HepG2 (cell line): ENCODE data around the gene OSR1. TPM values are rescaled to one million over a fixed set of nuclear protein-coding genes. Genes with fewer than 3 reads are reported as not detected.

Experiments used
- CREB1 ChIP-seq, 2 experiments: fragments of 450-650 bp in 1 of 2; IDR thresholded peaks; 2 replicates each; pipeline ENCODE4 v1.6.1; 2016 to 2017; ENCODE audit warnings: control low read depth in 1 of 2, mild to moderate bottlenecking in 1 of 2, missing compliant biosample characterization in 1 of 2, missing genetic modification characterization in 1 of 2
- DR1 ChIP-seq: sonication (generic); formaldehyde crosslinking; IDR thresholded peaks from 2 replicates; pipeline ENCODE4 v1.8.0; 2021; ENCODE audit warnings: mild to moderate bottlenecking, missing genetic modification reagents, inconsistent platforms
- ETS1 ChIP-seq: sonication (generic); formaldehyde crosslinking; IDR thresholded peaks from 2 replicates; pipeline ENCODE4 v1.4.0; 2020; ENCODE audit warnings: missing genetic modification reagents
- FOXM1 ChIP-seq: sonication (generic); formaldehyde crosslinking; IDR thresholded peaks from 2 replicates; pipeline ENCODE4 v1.5.0; 2020; ENCODE audit warnings: missing genetic modification reagents
- GATA4 ChIP-seq: sonication (generic); IDR thresholded peaks from 2 replicates; pipeline ENCODE4 v1.6.1; 2016; ENCODE audit warnings: antibody characterized with exemption, low read depth, borderline replicate concordance
- HMGA1 ChIP-seq: sonication (generic); formaldehyde crosslinking; conservative IDR thresholded peaks from 2 replicates; pipeline ENCODE4 v1.4.0; 2020; ENCODE audit warnings: missing genetic modification reagents
- HNF4G ChIP-seq, 2 experiments: sonication (generic) in 1 of 2; formaldehyde crosslinking in 1 of 2; IDR thresholded peaks; 2 replicates each; pipeline versions ENCODE4 v1.4.0 to v1.6.1; 2011 to 2020; ENCODE audit warnings: borderline replicate concordance in 2 of 2, low read depth in 2 of 2, mild to moderate bottlenecking in 2 of 2, low read length in 1 of 2, missing genetic modification reagents in 1 of 2, moderate library complexity in 1 of 2
- ISX ChIP-seq: sonication (generic); formaldehyde crosslinking; conservative IDR thresholded peaks from 2 replicates; pipeline ENCODE4 v1.5.0; 2020; ENCODE audit warnings: missing genetic modification reagents
- KDM4B ChIP-seq: sonication (generic); formaldehyde crosslinking; IDR thresholded peaks from 2 replicates; pipeline ENCODE4 v1.4.0; 2020; ENCODE audit warnings: missing genetic modification reagents
- KLF15 ChIP-seq: sonication (generic); formaldehyde crosslinking; IDR thresholded peaks from 2 replicates; pipeline ENCODE4 v1.8.1; 2023; ENCODE audit warnings: borderline replicate concordance, mild to moderate bottlenecking, inconsistent platforms, missing genetic modification reagents, mixed read lengths
- KMT2A ChIP-seq: sonication (generic); formaldehyde crosslinking; IDR thresholded peaks from 2 replicates; pipeline ENCODE4 v1.4.0; 2020; ENCODE audit warnings: missing genetic modification reagents
- NFE2L2 ChIP-seq: fragments of 150-350 bp; IDR thresholded peaks from 2 replicates; pipeline ENCODE4 v1.6.1; 2014; ENCODE audit warnings: low read length
- RBM22 ChIP-seq: fragments of 200-400 bp; formaldehyde crosslinking; optimal IDR thresholded peaks from 2 replicates; pipeline ENCODE3; 2017; ENCODE audit warnings: mild to moderate bottlenecking, low read length, moderate library complexity
- RFX5 ChIP-seq: IDR thresholded peaks from 2 replicates; pipeline ENCODE4 v1.6.1; 2011; ENCODE audit warnings: low read depth, low read length, improper control_type of control experiment
- SOX13 ChIP-seq, 3 experiments: fragments of 450-650 bp in 1 of 3; sonication (generic) in 1 of 3; formaldehyde crosslinking in 1 of 3; IDR thresholded peaks in 2 of 3; conservative IDR thresholded peaks in 1 of 3; 2 replicates each; pipeline versions ENCODE4 v1.5.0 to v1.6.1; 2016 to 2020; ENCODE audit warnings: antibody characterized with exemption in 1 of 3, mild to moderate bottlenecking in 1 of 3, missing compliant biosample characterization in 1 of 3, missing genetic modification reagents in 1 of 3, moderate library complexity in 1 of 3
- TFAP4 ChIP-seq: sonication (generic); IDR thresholded peaks from 2 replicates; pipeline ENCODE4 v1.6.1; 2016; ENCODE audit warnings: low read depth, borderline replicate concordance
- TOPORS ChIP-seq: sonication (generic); formaldehyde crosslinking; IDR thresholded peaks from 2 replicates; pipeline ENCODE4 v1.8.0; 2023; ENCODE audit warnings: mild to moderate bottlenecking, missing genetic modification reagents
- ZBTB7B ChIP-seq: sonication (generic); formaldehyde crosslinking; IDR thresholded peaks from 2 replicates; pipeline ENCODE4 v1.4.0; 2020; ENCODE audit warnings: missing genetic modification reagents
- ZC3H13 ChIP-seq: sonication (generic); formaldehyde crosslinking; IDR thresholded peaks from 2 replicates; pipeline ENCODE4 v1.8.1; 2023; ENCODE audit warnings: mild to moderate bottlenecking, missing genetic modification reagents, moderate library complexity
- ZFP37 ChIP-seq: sonication (generic); formaldehyde crosslinking; IDR thresholded peaks from 2 replicates; pipeline ENCODE4 v1.4.0; 2020; ENCODE audit warnings: missing genetic modification reagents, borderline replicate concordance
- ZNF644 ChIP-seq: IDR thresholded peaks from 2 replicates; pipeline ENCODE4 v1.6.1; 2016; ENCODE audit warnings: low read depth
- ZNF660 ChIP-seq: sonication (generic); formaldehyde crosslinking; IDR thresholded peaks from 2 replicates; pipeline ENCODE4 v1.5.1; 2020; ENCODE audit warnings: mild to moderate bottlenecking, low read depth, missing genetic modification reagents, borderline replicate concordance
- ZSCAN9 ChIP-seq: IDR thresholded peaks from 2 replicates; pipeline ENCODE4 v1.6.1; 2016; ENCODE audit warnings: borderline replicate concordance
- polyA plus RNA-seq, 8 experiments: library from polyadenylated mRNA; depleted of rRNA in 3 of 8; stranded (reverse) in 7 of 8; unstranded in 1 of 8; fragments of >200 nt; fragmentation: Illumina TruSeq in 4 of 8; extraction: Trizol in 4 of 8; gene quantifications; 2 replicates each; pipeline versions ENCODE4 v1.2.1 to v1.2.3, GENCODE V29; 2011 to 2016; ENCODE audit warnings: low read depth in 4 of 8, missing spikeins in 1 of 8, mixed read lengths in 1 of 8; ENCODE audit not compliant: insufficient read depth in 1 of 8
- total RNA-seq, 5 experiments: library from RNA; depleted of rRNA; stranded (reverse); fragments of >200 nt; fragmentation: Illumina TruSeq; extraction: Trizol; gene quantifications; 2 replicates each; pipeline ENCODE4 v1.2.3, GENCODE V29; 2016; ENCODE audit warnings: low read depth in 1 of 5

The OSR1 gene
- total and polyA plus RNA-seq, 2 of the 13 experiments (the other 11 are each of a cell fraction or from before 2014, with no cell fraction given) = 0.63 to 1.1 TPM

GRCh38 chr2:19347619-19348562, 10.5 kb downstream of the OSR1 start (continued):
- TF ChIP-seq CREB1 (IDR thresholded peaks at IDR 0.05) = peak; percentile 100
- TF ChIP-seq CREB1 (CRISPR knock-in tag; IDR thresholded peaks at IDR 0.05) = peak; percentile 99
- peak; percentile 41; the same call in 1 of the 2 replicates for TF ChIP-seq KLF15 (CRISPR knock-in tag)
- no peak for TF ChIP-seq ZNF644 (CRISPR knock-in tag)
- TF ChIP-seq RFX5 = peak; percentile 83; the same call in 1 of the 2 replicates
- TF ChIP-seq FOXM1 (CRISPR knock-in tag) = 0 out of 2 replicates have a peak, but pooled peaks have one; percentile 20
- TF ChIP-seq RBM22 = no peak
- TF ChIP-seq HNF4G (IDR thresholded peaks at IDR 0.05; ENCODE audit: borderline replicate concordance, low read depth, low read length) = peak; percentile 13; the same call in 1 of the 2 replicates
- TF ChIP-seq HNF4G (CRISPR knock-in tag; IDR thresholded peaks at IDR 0.05; ENCODE audit: borderline replicate concordance, low read depth) = peak; percentile 55; the same call in 1 of the 2 replicates
- peak; percentile 82 for TF ChIP-seq KMT2A
- no peak for TF ChIP-seq NFE2L2
- no peak for TF ChIP-seq HMGA1
- TF ChIP-seq ZSCAN9 (CRISPR knock-in tag) = no peak
- TF ChIP-seq GATA4 = peak; percentile 84; the same call in 1 of the 2 replicates
- TF ChIP-seq SOX13 (IDR thresholded peaks at IDR 0.05) = no peak
- peak in 1 of 2 experiments; percentile 51; a peak in 1 of 4 replicates for TF ChIP-seq SOX13 (CRISPR knock-in tag; conservative IDR thresholded peaks at IDR 0.05 in 1 of 2, IDR thresholded peaks at IDR 0.05 in 1 of 2)
- TF ChIP-seq DR1 = peak; percentile 90
- TF ChIP-seq ZBTB7B (CRISPR knock-in tag) = peak; percentile 74; the same call in 1 of the 2 replicates
- TF ChIP-seq ZFP37 = 0 out of 2 replicates have a peak, but pooled peaks have one; percentile 15
- TF ChIP-seq ETS1 (CRISPR knock-in tag) = peak; percentile 91
- 0 out of 2 replicates have a peak, but pooled peaks have one; percentile 64 for TF ChIP-seq ISX (CRISPR knock-in tag)
- TF ChIP-seq TOPORS (CRISPR knock-in tag) = peak; percentile 55; the same call in 1 of the 2 replicates
- no peak for TF ChIP-seq ZC3H13 (CRISPR knock-in tag)
- no peak for TF ChIP-seq TFAP4
- no peak for TF ChIP-seq KDM4B (CRISPR knock-in tag)
- no peak for TF ChIP-seq ZNF660 (CRISPR knock-in tag)
